HG02885 (cell line): ENCODE measurements around the gene MYBPC3.
A peak's percentile ranks its signal among the peaks of the same experiment; 100 is the strongest.
"Not testable (repeated sequence)": the region's sequence is repeated elsewhere in the genome, so short reads cannot be mapped to it uniquely, and the experiment has no call there.

Experiments
- ATAC-seq: cut with Tn5 transposase; IDR thresholded peaks from one replicate; pipeline ENCODE4 v1.9.1; 2021; ENCODE audit warnings: mild to moderate bottlenecking; ENCODE audit not compliant: unreplicated experiment, poor library complexity

The MYBPC3 gene

GRCh38 chr11:47340980-47341775, 11.3 kb downstream of the MYBPC3 start:
- ATAC-seq, result no peak

- ATAC-seq, result no peak
These were observed 12.5 kb downstream of the MYBPC3 start for GRCh38 chr11:47340010-47340409.

GRCh38 chr11:47338396-47339241, 13.9 kb downstream of the MYBPC3 start:
- ATAC-seq, result no peak

- no peak for ATAC-seq
These were observed 15.1 kb downstream of the MYBPC3 start for GRCh38 chr11:47337229-47337924.

GRCh38 chr11:47336595-47336994, 15.9 kb downstream of the MYBPC3 start:
- ATAC-seq, result no peak

GRCh38 chr11:47335733-47336132, 16.8 kb downstream of the MYBPC3 start:
- ATAC-seq, result no peak

- not testable (repeated sequence) for ATAC-seq
These were observed 17.6 kb downstream of the MYBPC3 start for GRCh38 chr11:47334699-47335411.

- no peak for ATAC-seq
These were observed 18.5 kb downstream of the MYBPC3 start for GRCh38 chr11:47333886-47334443.

GRCh38 chr11:47333526-47333845, 19.0 kb downstream of the MYBPC3 start:
- no peak for ATAC-seq

- no peak for ATAC-seq
These were observed 19.5 kb downstream of the MYBPC3 start for GRCh38 chr11:47332791-47333525.

GRCh38 chr11:47332303-47332711, 20.2 kb downstream of the MYBPC3 start:
- ATAC-seq, result no peak

GRCh38 chr11:47331454-47332302, 20.8 kb downstream of the MYBPC3 start:
- no peak for ATAC-seq

GRCh38 chr11:47329987-47330931, 22.2 kb downstream of the MYBPC3 start:
- ATAC-seq, result no peak

GRCh38 chr11:47329431-47329986, 23.0 kb downstream of the MYBPC3 start:
- no peak for ATAC-seq

- peak; percentile 50 for ATAC-seq
These were observed 23.8 kb downstream of the MYBPC3 start for GRCh38 chr11:47328449-47329390.

GRCh38 chr11:47327949-47328348, 24.6 kb downstream of the MYBPC3 start:
- no peak for ATAC-seq
